HT-29 (cell line): ENCODE data around the gene MALRD1. TPM values are rescaled to one million over a fixed set of nuclear protein-coding genes. Genes with fewer than 3 reads are reported as not detected.
A peak's percentile ranks its signal among the peaks of the same experiment; 100 is the strongest.

Experiments
- DNase-seq: peaks from one replicate; pipeline ENCODE4 v3.0.0-alpha.2; 2015; ENCODE audit warnings: low spot score
- total RNA-seq: library from RNA; depleted of rRNA; stranded (reverse); fragments of >200 nt; shearing (Covaris generic); gene quantifications from 2 replicates; pipeline ENCODE4 v1.2.3, GENCODE V29; 2014; rRNA removed

MALRD1 gene
- 0.64 and 0.68 TPM in 2 replicates for total RNA-seq

DNA sequence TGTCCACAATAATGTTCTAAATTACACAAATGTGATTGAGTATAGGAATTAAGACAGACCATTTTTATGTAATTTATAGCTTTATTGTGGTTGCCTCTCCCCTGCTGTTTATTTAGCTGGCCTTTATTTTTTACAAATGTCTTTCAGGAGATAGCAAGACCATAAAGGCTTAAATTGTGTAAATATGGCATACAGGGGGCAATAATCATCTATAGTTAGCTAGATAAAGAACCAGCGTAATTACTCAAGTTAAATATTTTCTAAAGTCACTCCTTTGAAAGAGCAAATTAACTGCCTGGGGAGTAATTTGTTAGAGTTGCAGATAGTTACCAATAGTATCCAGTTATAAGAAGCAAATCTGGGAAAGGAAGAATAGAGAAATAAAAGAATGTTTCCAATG lies at the start of gene MALRD1:
MALRD1 (plus strand) TSS at position 313 of the 400 bp plus-strand sequence. CDS start 138 bp downstream, outside the sequence.
- DNase-seq: no peak

DNA sequence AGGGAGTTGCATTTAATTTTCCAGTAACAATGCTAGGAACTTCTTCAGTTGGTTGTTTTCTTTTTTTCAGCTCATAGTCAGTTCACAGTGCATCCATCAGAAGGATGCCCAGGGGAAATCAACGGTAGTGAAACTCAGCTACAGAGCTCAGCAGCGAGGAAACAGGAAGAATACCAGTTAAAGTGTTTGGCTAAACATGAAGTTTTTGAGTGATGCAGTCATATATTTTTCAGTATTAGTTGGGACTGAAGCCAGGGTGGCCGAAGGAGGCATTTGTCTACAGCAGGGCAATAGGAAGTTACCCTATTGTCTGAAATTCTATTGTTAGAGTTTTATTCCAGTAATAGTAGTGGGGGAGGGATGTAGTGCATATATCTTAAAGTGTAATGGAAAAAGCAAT lies 45.3 kb upstream of the MALRD1 start:
- no peak for DNase-seq

DNA sequence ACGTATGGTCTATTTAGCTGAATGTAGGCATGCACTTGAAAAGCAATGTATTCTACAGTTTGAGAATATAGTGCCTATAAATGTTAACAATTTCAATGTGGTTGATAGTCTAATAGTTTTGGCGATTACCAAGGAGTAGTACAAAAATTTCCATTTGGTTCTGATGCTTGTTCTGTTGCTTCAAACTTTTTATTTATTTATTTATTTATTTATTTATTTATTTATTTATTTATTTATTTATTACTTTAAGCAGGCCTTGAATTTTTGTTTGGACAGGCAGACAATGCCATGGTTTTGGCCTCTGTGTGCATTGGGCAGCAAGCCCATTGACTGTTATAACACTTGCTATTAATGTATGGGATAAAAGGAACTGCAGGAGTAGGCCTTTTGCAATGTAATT lies 36.5 kb upstream of the MALRD1 start:
- DNase-seq: no peak

DNA sequence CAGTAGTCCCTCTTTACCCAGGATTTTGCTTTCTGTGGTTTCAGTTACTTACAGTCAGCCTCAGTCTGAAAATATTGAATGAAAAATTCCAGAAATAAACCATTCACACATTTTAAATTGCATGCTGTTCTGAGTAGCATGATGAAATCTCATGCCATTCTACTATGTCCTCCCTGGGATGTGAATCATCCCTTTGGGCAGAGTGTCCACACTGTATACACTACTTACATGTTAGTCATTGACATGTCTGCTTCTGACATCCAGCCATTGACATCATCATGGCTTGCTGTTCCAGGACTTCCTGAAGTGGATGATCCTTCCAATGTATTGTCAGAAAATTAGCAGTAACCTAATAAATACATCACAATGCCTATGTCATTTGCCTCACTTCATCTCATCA lies 34.6 kb upstream of the MALRD1 start:
- DNase-seq: no peak

DNA sequence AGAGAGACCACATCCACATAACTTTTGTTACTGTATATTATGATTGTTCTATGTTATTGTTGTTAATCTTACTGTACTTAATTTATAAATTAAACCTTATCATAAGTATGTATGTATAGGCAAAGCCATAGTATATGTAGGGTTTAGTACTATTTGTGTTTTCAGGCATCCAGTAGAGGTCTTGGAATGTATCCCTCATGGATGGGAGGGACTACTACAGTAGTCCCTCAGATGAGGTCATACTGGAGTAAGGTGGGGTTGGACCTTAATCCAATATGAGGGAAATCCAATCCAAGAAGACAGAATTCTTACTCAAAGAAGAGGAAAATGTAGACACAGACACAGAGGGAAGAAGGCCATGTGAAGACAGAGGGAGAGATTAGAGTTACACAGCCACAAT lies 34.1 kb upstream of the MALRD1 start:
- DNase-seq: no peak

DNA sequence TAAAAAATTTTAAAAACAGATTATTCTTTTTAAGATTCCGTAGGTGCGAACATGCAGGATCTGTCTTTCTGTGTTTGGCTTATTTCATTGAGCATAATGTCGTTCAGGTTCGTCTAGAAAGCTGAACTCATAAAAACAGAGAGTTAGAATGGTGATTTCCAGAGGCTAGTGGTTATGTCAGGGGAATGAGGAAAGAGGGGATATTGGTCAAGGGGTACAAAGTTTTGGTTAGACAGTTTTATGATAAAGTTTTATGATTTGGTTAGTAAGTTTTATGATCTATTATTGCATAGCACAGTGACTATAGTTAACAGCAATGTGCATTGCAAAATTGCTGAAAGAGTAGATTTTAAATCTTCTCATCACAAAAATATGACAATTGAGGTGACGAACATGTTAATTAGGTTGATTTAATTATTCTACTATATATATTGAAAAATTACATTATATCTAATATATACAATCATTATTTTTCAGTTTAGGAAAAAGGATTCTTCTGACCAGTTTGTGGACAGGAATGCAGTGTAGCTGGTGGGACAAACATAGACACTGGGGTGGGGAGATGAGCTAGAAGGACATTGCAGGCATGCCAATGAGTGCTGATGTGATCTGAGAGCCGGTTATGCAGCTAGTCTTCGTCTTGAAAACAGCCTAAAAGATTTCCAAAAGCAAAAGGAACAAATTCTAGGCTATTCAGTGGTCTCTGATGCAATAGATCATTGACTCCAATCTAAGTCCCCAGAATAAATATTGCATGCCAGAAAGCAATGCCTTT lies 31.3 kb upstream of the MALRD1 start:
- DNase-seq: no peak

DNA sequence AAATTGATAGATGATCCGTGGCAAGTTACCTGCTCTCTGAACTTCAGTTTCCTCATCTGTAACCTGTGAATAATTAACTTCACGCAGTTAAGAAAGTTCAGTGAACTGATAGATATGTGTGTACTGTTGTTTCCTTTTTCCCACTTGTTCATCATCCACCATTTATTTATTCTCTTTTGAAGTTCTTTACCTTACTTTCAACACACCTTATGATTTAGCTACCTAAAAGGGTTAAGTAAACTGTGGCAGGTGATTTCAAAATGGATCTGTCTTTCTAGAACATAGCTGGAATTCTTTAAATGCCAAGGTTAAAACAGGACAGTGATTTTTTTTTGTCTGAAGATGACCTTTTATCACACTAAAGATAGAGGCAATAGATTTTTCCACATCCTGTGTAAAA lies 27.4 kb upstream of the MALRD1 start:
- DNase-seq: peak; percentile 34

DNA sequence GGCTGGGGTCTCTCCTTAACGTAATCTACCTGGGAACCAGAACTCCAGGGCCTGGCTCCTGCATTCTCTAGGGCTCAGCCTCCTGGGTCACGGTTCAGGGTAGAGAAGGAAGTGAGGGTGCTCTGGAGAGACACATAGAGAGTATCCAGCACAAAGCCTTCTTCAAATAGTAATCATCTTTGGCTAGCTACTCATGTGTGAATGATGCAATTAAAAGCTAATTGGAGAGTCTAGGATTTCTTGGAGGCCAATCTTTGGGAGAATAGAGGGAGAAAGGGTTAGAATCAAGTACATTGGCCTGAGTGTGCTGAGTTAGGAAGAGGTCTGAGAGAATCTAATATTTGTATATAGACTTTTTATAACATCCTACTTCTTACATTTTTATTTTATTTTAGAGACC lies 24.0 kb upstream of the MALRD1 start:
- no peak for DNase-seq

DNA sequence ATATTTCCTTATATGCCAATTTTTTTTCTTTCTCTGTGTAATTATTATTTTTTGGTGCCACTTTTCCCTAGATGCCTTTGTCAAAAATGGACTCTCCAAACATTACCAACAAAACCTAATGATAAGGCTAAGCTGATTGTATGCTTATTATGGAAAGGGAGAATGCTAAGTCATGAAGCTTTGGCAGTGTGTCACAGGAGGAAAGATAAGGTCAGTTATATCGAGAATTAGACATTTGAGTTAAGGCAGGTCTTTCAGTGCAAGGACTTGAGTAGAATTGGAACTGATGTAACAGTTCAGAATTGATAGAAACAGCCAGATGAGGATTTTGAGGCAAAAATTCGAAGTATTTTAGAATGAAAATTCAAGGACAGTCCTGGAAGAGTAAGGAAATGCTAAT lies 16.8 kb upstream of the MALRD1 start:
- no peak for DNase-seq

DNA sequence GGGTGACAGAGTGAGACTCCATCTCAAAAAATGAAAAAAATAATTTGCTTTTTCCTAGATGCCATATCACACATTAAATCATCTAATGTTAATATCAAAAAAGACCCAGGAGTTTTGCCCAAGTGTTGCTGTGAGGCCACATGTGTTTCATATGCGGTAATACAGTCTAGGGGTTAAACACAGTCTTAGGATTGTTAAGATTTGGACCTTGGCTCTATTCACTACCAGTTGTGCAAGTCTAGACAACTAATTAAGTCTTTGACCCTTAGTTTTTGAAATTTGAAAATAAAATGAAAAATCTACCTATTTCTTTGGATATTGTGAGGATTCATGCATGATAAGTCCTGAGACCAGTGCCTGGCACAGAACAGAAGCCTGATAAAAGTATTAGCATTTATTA lies 14.9 kb upstream of the MALRD1 start:
- DNase-seq: no peak

DNA sequence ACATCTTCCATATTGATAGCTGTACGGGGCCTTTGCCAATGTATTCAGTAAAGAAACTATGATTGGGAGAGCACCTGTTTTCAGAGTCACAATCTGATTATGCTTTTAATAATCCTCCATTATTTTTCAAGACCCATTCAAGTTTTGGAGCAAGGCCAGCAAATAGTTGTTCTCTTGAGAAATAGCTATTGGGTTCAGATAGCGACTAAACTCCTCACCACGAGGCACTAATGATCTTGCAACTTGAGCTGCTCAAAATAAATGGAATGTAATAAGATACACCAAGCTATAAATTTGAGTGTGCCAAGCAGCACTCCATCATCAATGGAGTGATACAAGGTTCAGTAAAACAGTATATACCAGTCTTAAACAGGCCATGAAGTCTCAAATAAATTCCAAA lies 7.4 kb upstream of the MALRD1 start:
- DNase-seq: no peak

DNA sequence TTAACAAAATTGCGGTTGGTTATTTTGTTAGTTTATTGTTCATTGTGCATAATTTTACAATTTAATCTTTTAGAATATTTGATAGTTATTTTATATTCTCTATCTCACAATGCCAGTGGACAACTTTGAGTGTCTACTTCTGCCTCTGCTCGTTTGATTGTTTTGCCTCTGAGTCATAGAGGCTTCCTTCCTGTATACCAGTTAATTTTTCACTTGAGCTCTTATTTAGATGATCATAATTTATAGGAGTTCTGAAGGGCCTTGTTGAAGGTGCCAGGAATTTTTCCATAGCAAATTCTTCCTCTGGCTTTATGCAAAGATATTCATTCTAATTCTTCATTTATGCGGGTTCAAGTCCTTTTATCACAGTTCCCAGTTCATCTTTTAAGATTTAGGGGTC lies 5.2 kb upstream of the MALRD1 start:
- DNase-seq: peak; percentile 57

DNA sequence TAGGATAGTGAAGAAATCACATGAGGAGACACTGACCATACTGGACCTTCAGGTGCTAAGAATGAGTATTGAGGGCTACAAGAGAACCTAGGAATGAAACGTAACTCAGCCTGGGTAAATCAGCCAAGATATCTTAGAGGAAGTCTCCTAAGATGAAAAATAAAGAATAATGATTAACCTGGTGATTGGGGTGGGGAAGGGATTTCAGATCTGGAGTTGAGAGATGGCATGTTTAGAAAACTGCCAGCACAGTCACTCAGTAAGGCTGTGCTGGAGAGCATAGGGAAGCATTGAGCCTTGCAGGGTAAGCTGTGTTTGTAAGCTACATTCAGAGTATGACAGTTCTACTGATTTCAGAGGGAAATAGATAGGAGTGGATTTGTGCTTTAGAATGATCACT lies 1.9 kb upstream of the MALRD1 start:
- DNase-seq: peak; percentile 80

DNA sequence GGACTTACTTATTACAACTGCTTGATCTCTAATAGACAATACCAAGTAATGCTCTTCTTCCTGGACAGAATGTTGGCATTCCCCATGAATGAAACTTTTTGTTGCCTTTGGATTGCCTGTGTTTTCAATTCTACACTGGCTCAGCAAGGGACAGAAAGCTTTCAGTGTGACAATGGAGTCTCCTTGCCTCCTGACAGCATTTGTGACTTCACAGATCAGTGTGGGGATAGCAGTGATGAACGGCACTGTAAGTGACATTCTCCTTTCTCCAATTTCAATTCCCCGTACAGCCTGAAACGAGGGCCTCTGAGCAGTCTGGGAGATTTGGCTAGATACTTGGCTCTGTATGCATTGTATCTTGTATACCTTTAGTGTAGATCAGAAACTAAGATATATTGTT lies 290 bp downstream of the MALRD1 start:
- DNase-seq: peak; percentile 32

DNA sequence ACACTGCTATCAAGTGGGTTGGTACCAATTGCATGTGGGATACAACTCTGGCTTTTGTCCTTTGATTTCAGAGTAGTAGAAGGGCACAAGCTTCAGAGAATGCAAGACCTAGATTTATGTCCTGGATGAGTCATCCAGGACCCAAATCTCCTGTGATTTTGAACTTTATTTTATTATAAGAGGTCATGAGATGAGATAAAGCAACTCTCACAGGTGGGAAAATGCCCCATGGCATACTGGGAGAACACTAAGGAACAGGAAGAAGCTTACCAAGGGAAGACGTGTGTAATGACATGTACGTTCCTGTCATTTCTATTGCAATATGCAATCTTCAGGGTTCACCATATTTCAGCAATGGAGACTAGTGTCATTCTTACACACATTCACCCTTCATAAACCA lies 966 bp downstream of the MALRD1 start:
- DNase-seq: peak; percentile 21

DNA sequence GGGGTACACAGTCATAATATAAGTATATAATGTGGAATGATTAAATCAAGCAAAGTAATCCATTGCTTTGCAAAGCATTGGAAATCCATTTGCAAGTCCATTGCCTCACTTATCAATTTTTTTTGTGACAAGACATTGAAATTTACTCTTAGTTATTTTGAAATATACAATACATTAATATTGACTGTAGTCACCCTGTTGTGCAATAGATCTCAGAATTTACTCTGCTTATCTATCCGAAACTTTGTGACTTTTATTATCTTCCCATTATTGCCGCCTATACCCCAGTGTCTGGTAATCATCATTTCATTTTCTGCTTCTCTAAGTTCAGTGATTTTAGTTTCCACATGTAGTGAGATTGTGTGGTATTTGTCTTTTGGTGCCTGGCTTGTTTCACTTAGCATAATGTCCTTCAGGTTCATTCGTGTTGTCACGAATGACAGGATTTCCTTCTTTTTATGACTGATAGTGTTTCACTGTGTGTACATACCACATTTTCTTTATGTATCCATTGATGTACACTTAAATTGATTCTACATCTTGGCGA lies 5.8 kb downstream of the MALRD1 start:
- DNase-seq: no peak

DNA sequence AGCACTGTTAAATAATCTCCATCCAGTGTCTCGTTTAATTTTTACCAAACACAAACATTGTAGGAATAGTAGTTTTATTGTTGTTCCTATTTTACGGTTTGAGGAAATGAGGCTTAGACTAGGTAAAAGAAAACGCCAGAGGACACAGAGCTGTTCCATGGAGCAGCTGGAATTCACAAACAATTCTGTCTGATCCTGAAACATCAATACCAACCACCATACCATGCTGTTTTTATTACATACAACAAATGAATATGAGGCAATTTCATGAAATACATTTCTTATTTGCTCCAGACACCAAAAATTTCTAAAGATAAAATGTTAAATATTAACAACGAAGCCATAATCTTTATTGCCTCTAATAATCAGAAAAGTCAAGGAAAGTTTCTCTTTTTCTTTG lies 9.4 kb downstream of the MALRD1 start:
- no peak for DNase-seq

DNA sequence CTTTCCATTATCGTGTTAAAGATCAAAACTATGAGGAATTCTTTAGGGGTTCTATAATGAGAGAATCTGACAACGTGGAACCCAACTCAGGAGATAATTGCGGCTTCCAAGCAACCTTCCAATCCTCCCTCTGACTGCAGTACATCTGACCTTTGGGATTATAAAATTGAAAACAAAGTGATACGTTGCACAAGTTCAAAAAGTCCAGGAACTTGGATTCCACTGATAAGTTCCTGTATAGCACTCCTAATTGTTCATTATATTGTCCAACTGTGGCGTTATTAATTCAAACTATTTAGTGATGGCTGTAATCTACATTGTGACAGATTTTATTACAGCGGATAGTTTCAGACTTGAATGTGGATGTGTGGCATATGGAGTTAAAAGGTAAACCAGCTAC lies 15.4 kb downstream of the MALRD1 start:
- DNase-seq: no peak

DNA sequence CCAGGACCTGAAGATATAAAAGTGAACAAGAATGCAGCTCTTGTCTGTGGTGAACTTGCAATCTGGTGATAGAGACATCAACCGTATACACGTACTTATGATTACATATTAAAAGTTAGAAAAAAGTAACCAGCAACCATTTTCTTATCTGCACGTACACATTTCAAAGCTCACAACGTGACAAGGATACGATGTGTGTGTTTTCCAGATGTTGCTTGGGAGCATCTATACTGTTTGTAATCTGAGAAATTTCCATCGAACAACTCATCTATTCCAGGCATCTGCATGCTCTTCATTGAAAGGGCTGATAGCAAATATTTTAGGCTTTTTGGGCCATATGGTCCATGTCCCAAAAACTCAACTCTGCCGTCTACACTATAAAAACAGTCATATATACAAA lies 23.3 kb downstream of the MALRD1 start:
- no peak for DNase-seq

DNA sequence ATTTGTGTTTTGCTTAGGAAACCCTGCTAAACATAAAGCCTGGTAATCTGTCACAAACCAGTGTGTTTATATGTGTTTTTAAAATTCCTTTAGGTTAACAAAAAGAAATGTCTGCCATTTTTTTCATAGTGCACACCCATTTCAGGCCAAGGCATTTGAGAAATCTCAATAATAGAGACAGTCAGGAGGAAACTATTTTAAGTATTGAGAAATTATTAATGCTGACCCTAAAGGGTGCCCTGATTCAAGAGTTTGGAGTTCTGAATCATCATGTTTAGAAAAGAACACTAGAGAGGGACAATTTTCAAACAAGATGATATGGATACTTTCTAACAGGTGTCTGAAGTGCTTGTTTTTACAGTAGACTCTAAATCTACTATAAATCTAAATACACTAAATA lies 28.7 kb downstream of the MALRD1 start:
- DNase-seq: no peak

DNA sequence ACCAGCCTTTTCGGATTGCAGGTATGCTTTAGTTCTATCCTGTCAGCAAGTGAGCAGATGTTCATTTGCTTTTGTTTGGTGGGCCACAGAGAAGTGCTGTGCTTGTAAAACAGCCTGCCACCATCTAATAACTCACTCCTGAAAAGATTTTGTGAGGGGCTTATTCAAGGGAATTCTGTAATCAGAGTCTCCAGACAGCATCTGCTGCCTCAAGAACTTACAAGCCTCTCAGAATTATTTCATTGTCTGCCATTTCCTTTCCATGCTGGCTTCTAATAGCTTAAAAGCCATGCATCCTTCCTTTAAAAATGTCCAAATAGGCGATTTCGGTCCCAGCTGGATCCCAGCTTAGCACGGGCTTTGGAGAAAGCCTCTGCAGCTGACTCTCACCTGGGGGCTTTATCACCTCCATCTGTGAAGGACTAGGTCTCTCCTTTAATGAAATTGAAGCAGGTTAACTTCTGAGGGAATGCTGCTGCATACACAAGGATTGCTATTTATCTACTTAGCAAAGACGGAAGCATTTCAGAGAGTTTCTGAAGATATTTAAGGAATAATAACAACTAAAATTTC lies 48.0 kb downstream of the MALRD1 start:
- DNase-seq: no peak

DNA sequence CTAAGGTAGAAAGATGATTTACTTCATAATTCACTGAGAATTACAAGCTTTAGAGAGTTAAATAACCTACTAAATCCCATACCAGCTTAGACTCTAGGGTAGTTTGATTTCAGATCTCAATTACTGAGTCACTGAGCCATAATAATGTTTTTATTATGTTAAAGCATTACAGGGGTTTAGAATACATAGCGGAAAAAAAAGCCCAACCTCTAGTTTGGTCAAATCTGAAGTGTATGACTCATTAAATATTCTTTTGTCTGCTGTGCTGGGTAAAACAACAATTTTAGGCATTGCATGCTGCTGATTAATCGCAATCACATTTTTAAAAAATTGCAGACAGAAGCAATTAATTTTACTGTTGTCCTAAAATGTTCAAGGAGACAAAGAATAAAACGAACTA lies 48.5 kb downstream of the MALRD1 start:
- no peak for DNase-seq

DNA sequence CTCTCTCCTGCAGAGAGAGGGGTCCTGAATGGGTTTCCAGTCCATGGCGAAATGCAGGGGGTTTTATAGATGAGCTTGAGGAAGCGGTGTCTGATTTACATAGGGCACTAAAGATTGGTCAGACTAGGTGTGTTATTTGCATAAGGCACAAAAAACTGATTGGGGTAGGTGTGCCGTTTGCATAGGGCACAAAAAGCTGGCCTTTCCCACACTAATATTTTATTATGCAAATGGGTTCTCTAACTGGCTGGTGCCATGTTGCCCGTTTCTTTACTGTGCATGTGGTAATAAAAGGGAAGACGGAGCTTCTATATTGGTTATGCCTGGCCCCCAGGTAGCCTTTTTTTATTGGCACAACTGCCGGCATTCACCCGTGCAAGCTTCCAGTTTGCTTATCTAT lies 50.2 kb downstream of the MALRD1 start:
- DNase-seq: no peak
